HEK293T (cell line): ENCODE measurements around the gene UBE2O.

ENCODE experiments used
- CTCF ChIA-PET: fragments of 350-600 bp; formaldehyde crosslinking; extraction: SDS; loops from one replicate; lab custom pipeline; 2021; ENCODE audit warnings: antibody characterized with exemption, inconsistent platforms; lab: Yijun Ruan, JAX
- POLR2A ChIA-PET: fragments of 350-600 bp; formaldehyde crosslinking; extraction: SDS; loops from one replicate; lab custom pipeline; 2020; ENCODE audit warnings: antibody characterized with exemption, inconsistent platforms; lab: Yijun Ruan, JAX
- DNase-seq: peaks from one replicate; pipeline ENCODE4 v3.0.0; 2012; ENCODE audit warnings: mixed read lengths; ENCODE audit errors: extremely low spot score
- ARNT ChIP-seq: fragments of 450-650 bp; IDR thresholded peaks from 2 replicates; pipeline ENCODE4 v1.6.1; 2017; ENCODE audit warnings: mild to moderate bottlenecking
- BHLHE40 ChIP-seq: fragments of 450-650 bp; IDR thresholded peaks from 2 replicates; pipeline ENCODE4 v1.6.1; 2016; ENCODE audit warnings: mild to moderate bottlenecking, moderate library complexity, borderline replicate concordance
- CTBP1 ChIP-seq: fragments of 450-650 bp; IDR thresholded peaks from 2 replicates; pipeline ENCODE4 v1.6.1; 2016; ENCODE audit warnings: borderline replicate concordance
- ELF4 ChIP-seq: fragments of 450-650 bp; IDR thresholded peaks from 2 replicates; pipeline ENCODE4 v1.6.1; 2017; ENCODE audit warnings: antibody characterized with exemption
- FOXA1 ChIP-seq: fragments of 450-650 bp; IDR thresholded peaks from 2 replicates; pipeline ENCODE4 v1.6.1; 2016; ENCODE audit warnings: mild to moderate bottlenecking
- FOXK2 ChIP-seq: fragments of 450-650 bp; IDR thresholded peaks from 2 replicates; pipeline ENCODE4 v1.6.1; 2016; ENCODE audit warnings: mild to moderate bottlenecking
- FOXM1 ChIP-seq: fragments of 450-650 bp; IDR thresholded peaks from 2 replicates; pipeline ENCODE4 v1.6.1; 2017; ENCODE audit warnings: mild to moderate bottlenecking, borderline replicate concordance
- HDGF ChIP-seq: fragments of 450-650 bp; IDR thresholded peaks from 2 replicates; pipeline ENCODE4 v1.6.1; 2017; ENCODE audit warnings: antibody characterized with exemption, borderline replicate concordance
- L3MBTL2 ChIP-seq: fragments of 450-650 bp; conservative IDR thresholded peaks from 2 replicates; pipeline ENCODE4 v1.6.1; 2016; ENCODE audit warnings: mild to moderate bottlenecking
- LEF1 ChIP-seq: fragments of 450-650 bp; IDR thresholded peaks from 2 replicates; pipeline ENCODE4 v1.6.1; 2017; ENCODE audit warnings: mild to moderate bottlenecking, borderline replicate concordance
- NFRKB ChIP-seq: fragments of 450-650 bp; IDR thresholded peaks from 2 replicates; pipeline ENCODE4 v1.6.1; 2016; ENCODE audit warnings: mild to moderate bottlenecking, moderate library complexity
- SP1 ChIP-seq: fragments of 450-650 bp; IDR thresholded peaks from 2 replicates; pipeline ENCODE4 v1.6.1; 2017
- SUZ12 ChIP-seq: fragments of 450-650 bp; IDR thresholded peaks from 2 replicates; pipeline ENCODE4 v1.6.1; 2016; ENCODE audit warnings: mild to moderate bottlenecking
- TARDBP ChIP-seq: fragments of 450-650 bp; IDR thresholded peaks from 2 replicates; pipeline ENCODE4 v1.6.1; 2016
- ZNF384 ChIP-seq: fragments of 450-650 bp; IDR thresholded peaks from 2 replicates; pipeline ENCODE4 v1.6.1; 2016
- TF ChIP-seq, protein P1 (sequence below): fragments of 450-650 bp; IDR thresholded peaks from 2 replicates; pipeline ENCODE4 v1.6.1; 2016

The UBE2O gene

GRCh38 chr17:76371656-76372628, 81.0 kb downstream of the UBE2O start:
- DNase-seq, result no peak
- CTCF ChIA-PET, result interaction anchor here (0.7 to 1.0 kb wide), 2 partner anchors 26 to 49 kb away, joined by 4 to 6 read pairs; no protein-coding TSS in a partner anchor
- POLR2A ChIA-PET, result interaction anchor here (0.7 kb wide), 1 partner anchor 13 kb away, joined by 3 read pairs; the partner anchor contains the start of gene SPHK1
- peak; percentile 13; the same call in 1 of the 2 replicates for TF ChIP-seq ZNF384
- no peak for TF ChIP-seq BHLHE40

- TF ChIP-seq FOXK2 (no peak), ARNT (no peak), HDGF (no peak), NFRKB (no peak), SP1 (no peak), FOXM1 (no peak)
- POLR2A ChIA-PET, result interaction anchor here (1.8 kb wide), 1 partner anchor 14 kb away, joined by 6 read pairs; the partner anchor contains the start of gene SPHK1
- no peak for DNase-seq
- CTCF ChIA-PET, result interaction anchor here (0.6 to 1.7 kb wide), 7 partner anchors 9 to 206 kb away, joined by 3 to 9 read pairs (median 3); partner anchors contain the start of gene SPHK1
These were observed 82.5 kb downstream of the UBE2O start for GRCh38 chr17:76370261-76370993.

GRCh38 chr17:76369804-76370203, 83.1 kb downstream of the UBE2O start:
- CTCF ChIA-PET, result interaction anchor here (0.6 to 1.7 kb wide), 6 partner anchors 10 to 206 kb away, joined by 3 to 9 read pairs (median 3); partner anchors contain the start of gene SPHK1
- POLR2A ChIA-PET, result interaction anchor here (1.0 to 1.8 kb wide), 2 partner anchors 12 to 15 kb away, joined by 3 to 6 read pairs; partner anchors contain the start of gene SPHK1
- no peak for DNase-seq
- TF ChIP-seq L3MBTL2, result no peak
- TF ChIP-seq FOXK2, result no peak
- no peak for TF ChIP-seq FOXM1
- TF ChIP-seq HDGF, result no peak
- TF ChIP-seq, protein P1, sequence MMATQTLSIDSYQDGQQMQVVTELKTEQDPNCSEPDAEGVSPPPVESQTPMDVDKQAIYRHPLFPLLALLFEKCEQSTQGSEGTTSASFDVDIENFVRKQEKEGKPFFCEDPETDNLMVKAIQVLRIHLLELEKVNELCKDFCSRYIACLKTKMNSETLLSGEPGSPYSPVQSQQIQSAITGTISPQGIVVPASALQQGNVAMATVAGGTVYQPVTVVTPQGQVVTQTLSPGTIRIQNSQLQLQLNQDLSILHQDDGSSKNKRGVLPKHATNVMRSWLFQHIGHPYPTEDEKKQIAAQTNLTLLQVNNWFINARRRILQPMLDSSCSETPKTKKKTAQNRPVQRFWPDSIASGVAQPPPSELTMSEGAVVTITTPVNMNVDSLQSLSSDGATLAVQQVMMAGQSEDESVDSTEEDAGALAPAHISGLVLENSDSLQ, result no peak
- TF ChIP-seq ELF4, result no peak
- TF ChIP-seq FOXA1, result no peak
- no peak for TF ChIP-seq TARDBP
- TF ChIP-seq SUZ12, result no peak
- no peak for TF ChIP-seq LEF1
- TF ChIP-seq ARNT, result no peak
- TF ChIP-seq BHLHE40, result no peak
- no peak for TF ChIP-seq CTBP1
- TF ChIP-seq SP1, result no peak
- no peak for TF ChIP-seq NFRKB
- no peak for TF ChIP-seq ZNF384

GRCh38 chr17:76369379-76369778, 83.6 kb downstream of the UBE2O start:
- CTCF ChIA-PET, result interaction anchor here (1.7 kb wide), 1 partner anchor 16 kb away, joined by 7 read pairs; the partner anchor contains the start of gene SPHK1
- no peak for TF ChIP-seq FOXM1
- TF ChIP-seq FOXK2, result no peak
- no peak for TF ChIP-seq BHLHE40
- no peak for TF ChIP-seq FOXA1
- TF ChIP-seq NFRKB, result no peak
- TF ChIP-seq SP1, result no peak
- TF ChIP-seq L3MBTL2, result no peak
- TF ChIP-seq, protein P1, result no peak
- no peak for TF ChIP-seq CTBP1
- no peak for TF ChIP-seq SUZ12
- no peak for TF ChIP-seq ZNF384
- TF ChIP-seq ELF4, result no peak
- TF ChIP-seq TARDBP, result no peak
- TF ChIP-seq LEF1, result no peak
- no peak for TF ChIP-seq ARNT
- DNase-seq, result no peak
- POLR2A ChIA-PET, result interaction anchor here (1.0 to 1.8 kb wide), 3 partner anchors 12 to 16 kb away, joined by 3 to 6 read pairs (median 5); partner anchors contain the start of genes PRPSAP1 and SPHK1

GRCh38 chr17:76368545-76368944, 84.4 kb downstream of the UBE2O start:
- DNase-seq, result peak; percentile 6
- no peak for TF ChIP-seq BHLHE40
- no peak for TF ChIP-seq NFRKB
- TF ChIP-seq ZNF384, result no peak
- no peak for TF ChIP-seq L3MBTL2
- no peak for TF ChIP-seq FOXA1
- TF ChIP-seq FOXM1, result no peak
- no peak for TF ChIP-seq CTBP1
- TF ChIP-seq, protein P1, result no peak
- no peak for TF ChIP-seq TARDBP
- TF ChIP-seq SP1, result no peak
- TF ChIP-seq ARNT, result no peak
- ChIA-PET CTCF (no interaction called here), POLR2A (interaction anchor here (1.4 kb wide), 1 partner anchor 15 kb away, joined by 5 read pairs; the partner anchor contains the start of gene PRPSAP1)
